Body of pancreas (tissue), 4 donors: ENCODE measurements around the gene LAMA2. TPM values are rescaled to one million over a fixed set of nuclear protein-coding genes. Genes with fewer than 3 reads are reported as not detected.

Source experiments
- ATAC-seq: fragments of 150-250 bp; one replicate; pipeline ENCODE4 v1.9.1; 2016
- DNase-seq, 4 donors: peaks; one replicate each; pipeline ENCODE4 v3.0.0-alpha.2; 2019
- H3K27ac ChIP-seq, 4 donors: fragments of 200-600 bp; sonication (generic); 1 replicate in 3 of 4; 2 replicates in 1 of 4; pipeline versions ENCODE4 v1.5.1 to v1.6.1; 2016 to 2019; ENCODE audit warnings: mild to moderate bottlenecking in 1 of 4, mixed read lengths in 1 of 4, moderate library complexity in 1 of 4
- H3K27me3 ChIP-seq, 2 donors: fragments of 200-600 bp; sonication (generic); one replicate each; pipeline ENCODE4 v1.6.0; 2016; ENCODE audit warnings: mild to moderate bottlenecking in 1 of 2
- H3K36me3 ChIP-seq, 2 donors: fragments of 200-600 bp; sonication (generic); replicated peaks in 1 of 2; 2 replicates each; pipeline ENCODE4 v1.5.1; 2016; ENCODE audit warnings: low read depth in 2 of 2; ENCODE audit not compliant: insufficient read depth in 1 of 2
- H3K4me1 ChIP-seq: fragments of 200-600 bp; sonication (generic); one replicate; pipeline ENCODE4 v1.6.0; 2016
- H3K4me3 ChIP-seq, 2 donors: fragments of 200-600 bp; sonication (generic); 1 replicate in 1 of 2; 2 replicates in 1 of 2; pipeline ENCODE4 v1.5.1; 2016 to 2019
- H3K9me3 ChIP-seq, 3 donors: fragments of 200-600 bp; sonication (generic); 1 replicate in 2 of 3; 2 replicates in 1 of 3; pipeline ENCODE4 v1.5.1; 2016
- POLR2A ChIP-seq, 3 donors: fragments of 450-650 bp; IDR thresholded peaks; one replicate each; pipeline ENCODE4 v1.6.1; 2016; ENCODE audit warnings: antibody characterized with exemption in 3 of 3, mild to moderate bottlenecking in 2 of 3
- WGBS, 2 donors: methylation state at CpG; one replicate each; pipeline ENCODE4 v1.1.5; 2017; 5-methylcytosine and 5-hydroxymethylcytosine counted together
- intact Hi-C: fragments of 100-400 bp; cut with DNase I; formaldehyde crosslinking; loops from one replicate; pipeline ENCODE4 v1.15.1; 2023
- total RNA-seq, 2 donors: library from RNA; depleted of rRNA; stranded (reverse); fragments of >200 nt; gene quantifications; one replicate each; pipeline ENCODE4 v1.1.0, GENCODE V29; 2016
- TF ChIP-seq, protein P1 (sequence below), 7 experiments: fragments of 450-650 bp in 4 of 7; fragments of 200-600 bp in 3 of 7; sonication (generic) in 3 of 7; IDR thresholded peaks; one replicate each; pipeline ENCODE4 v1.5.1; 2016 to 2019; ENCODE audit warnings: antibody characterized with exemption in 7 of 7

Gene LAMA2
- total RNA-seq, 2 donors from 2014 or later = 43.3 to 54.7 TPM

DNA sequence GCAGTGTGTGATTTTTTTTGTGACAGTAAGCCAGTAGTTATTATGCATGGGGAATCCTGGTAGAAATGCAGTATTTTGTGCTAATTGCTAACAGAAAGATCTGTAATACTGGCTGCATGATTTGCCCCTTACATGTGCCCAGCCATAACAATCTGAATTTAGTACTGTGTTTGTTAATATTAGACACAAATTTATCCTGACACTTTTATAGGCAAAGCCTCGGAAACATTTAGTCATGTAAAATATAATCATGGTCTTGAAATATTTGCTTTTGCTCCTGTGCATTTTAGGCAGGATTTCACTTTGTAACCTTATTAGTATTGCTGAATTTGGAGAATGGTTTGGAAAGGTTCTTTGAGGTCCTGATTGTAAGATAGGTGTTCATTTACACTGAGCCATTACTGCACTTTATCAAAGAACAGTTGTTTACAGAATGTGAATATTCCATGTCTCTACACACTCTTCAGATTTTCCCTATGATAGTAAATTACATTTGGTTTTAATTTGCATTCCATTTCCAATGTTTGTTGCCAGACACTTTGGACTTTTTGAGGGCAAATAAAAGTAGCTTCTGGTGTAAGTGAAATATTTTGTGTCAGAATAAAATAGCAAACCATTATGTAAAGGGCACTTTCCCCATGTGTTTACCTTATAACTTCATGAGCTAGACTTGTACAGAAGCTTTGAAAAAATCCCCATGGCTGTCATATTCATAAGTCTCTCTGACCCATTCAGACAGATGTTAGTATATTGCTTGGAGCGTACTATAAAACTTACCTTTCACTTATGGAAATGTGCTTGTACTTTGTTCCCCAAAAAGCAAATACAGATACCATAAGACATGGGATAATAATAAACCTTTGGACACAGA lies 477.1 kb downstream of the LAMA2 start:
- Histone ChIP-seq H3K36me3 (no peaks in the 10 kb centered on the region), H3K27me3 (no peaks in the 10 kb centered on the region), H3K4me1 (no peaks in the 10 kb centered on the region), H3K27ac (no peak overlapping the region), H3K9me3 (no peaks in the 10 kb centered on the region), H3K4me3 (no peak overlapping the region)
- DNase-seq = no peak
- intact Hi-C loops = no loop called here
- TF ChIP-seq, protein P1, sequence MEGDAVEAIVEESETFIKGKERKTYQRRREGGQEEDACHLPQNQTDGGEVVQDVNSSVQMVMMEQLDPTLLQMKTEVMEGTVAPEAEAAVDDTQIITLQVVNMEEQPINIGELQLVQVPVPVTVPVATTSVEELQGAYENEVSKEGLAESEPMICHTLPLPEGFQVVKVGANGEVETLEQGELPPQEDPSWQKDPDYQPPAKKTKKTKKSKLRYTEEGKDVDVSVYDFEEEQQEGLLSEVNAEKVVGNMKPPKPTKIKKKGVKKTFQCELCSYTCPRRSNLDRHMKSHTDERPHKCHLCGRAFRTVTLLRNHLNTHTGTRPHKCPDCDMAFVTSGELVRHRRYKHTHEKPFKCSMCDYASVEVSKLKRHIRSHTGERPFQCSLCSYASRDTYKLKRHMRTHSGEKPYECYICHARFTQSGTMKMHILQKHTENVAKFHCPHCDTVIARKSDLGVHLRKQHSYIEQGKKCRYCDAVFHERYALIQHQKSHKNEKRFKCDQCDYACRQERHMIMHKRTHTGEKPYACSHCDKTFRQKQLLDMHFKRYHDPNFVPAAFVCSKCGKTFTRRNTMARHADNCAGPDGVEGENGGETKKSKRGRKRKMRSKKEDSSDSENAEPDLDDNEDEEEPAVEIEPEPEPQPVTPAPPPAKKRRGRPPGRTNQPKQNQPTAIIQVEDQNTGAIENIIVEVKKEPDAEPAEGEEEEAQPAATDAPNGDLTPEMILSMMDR (IDR thresholded peaks at IDR 0.05) = no peak
- TF ChIP-seq POLR2A (IDR thresholded peaks at IDR 0.05) = no peak
- 66 to 76% methylated on average over 2 of the region's 2 CpGs for WGBS, 2 donors
- ATAC-seq = no peak

DNA sequence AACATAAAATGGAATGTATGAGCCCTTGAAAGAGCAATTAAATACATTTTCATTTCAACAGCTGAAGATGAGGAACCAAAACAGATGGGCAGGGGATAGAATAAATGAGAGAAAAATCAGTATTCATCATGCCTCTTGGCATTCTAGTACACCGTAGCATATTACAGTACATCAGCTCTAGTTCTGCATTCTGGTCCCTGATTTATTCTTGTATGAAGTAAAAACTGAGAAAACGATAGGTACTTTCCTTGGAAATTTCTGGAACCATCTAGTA lies 477.7 kb downstream of the LAMA2 start:
- DNase-seq = no peak
- ATAC-seq = no peak
- H3K27ac ChIP-seq = no peak overlapping the region
- WGBS, 2 donors = 63 to 64% methylated on average over 2 of the region's 2 CpGs
- no peak overlapping the region for H3K4me3 ChIP-seq
- no peaks in the 10 kb centered on the region for H3K27me3 ChIP-seq
- H3K36me3 ChIP-seq = no peaks in the 10 kb centered on the region
- intact Hi-C loops = no loop called here
- no peaks in the 10 kb centered on the region for H3K4me1 ChIP-seq
- no peak for TF ChIP-seq POLR2A (IDR thresholded peaks at IDR 0.05)
- TF ChIP-seq, protein P1 (IDR thresholded peaks at IDR 0.05) = no peak
- H3K9me3 ChIP-seq = no peaks in the 10 kb centered on the region

DNA sequence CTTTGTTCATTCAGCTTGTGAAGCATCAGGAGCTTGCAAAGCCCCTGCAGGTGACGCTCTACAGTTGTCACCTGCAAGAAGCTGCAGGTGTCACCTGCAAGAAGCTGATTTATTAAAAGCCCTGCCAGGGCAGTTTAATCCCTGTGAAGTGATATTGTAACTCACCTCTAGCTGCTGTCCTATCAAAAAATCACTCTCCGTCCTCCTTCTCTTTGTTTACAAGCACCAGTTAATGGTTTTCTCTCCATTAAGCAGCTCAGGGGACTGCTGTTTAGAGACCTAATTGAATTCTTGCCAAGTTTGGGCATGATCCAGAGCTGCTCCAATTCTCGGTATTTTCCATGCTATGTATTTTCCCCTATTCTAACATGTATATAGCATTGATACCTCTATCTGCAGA lies 481.1 kb downstream of the LAMA2 start:
- intact Hi-C loops = no loop called here
- Histone ChIP-seq H3K4me3 (no peak overlapping the region), H3K4me1 (no peaks in the 10 kb centered on the region), H3K36me3 (no peaks in the 10 kb centered on the region), H3K27ac (no peak overlapping the region), H3K9me3 (no peaks in the 10 kb centered on the region), H3K27me3 (no peaks in the 10 kb centered on the region)
- DNase-seq (peak in 1 of 4 donors; percentile 3), ATAC-seq (no peak)
- 82% methylated on average over 3 of the region's 3 CpGs for WGBS, 2 donors
- TF ChIP-seq, protein P1 (IDR thresholded peaks at IDR 0.05) = no peak
- no peak for TF ChIP-seq POLR2A (IDR thresholded peaks at IDR 0.05)

DNA sequence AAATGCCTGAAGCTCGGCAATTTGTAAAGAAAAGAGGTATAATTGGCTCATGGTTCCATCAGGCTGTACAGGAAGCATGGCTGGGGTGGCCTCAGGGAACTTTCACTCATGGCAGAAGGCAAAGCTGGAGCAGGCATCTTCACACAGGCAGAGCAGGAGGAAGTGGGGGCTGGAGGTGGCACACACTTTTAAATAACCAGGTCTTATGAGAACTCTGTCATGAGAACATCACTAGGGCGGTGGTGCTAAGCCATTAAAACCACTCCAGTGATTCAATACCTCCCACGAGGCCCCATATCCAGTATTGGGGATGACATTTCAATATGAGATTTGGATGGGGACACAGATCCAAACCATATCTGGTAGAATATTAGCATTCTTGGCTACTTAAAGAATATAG lies 481.8 kb downstream of the LAMA2 start:
- DNase-seq = no peak
- Histone ChIP-seq H3K4me1 (peaks cover 2% of the 10 kb centered on the region), H3K27me3 (no peaks in the 10 kb centered on the region), H3K36me3 (no peaks in the 10 kb centered on the region), H3K9me3 (no peaks in the 10 kb centered on the region), H3K27ac (no peak overlapping the region), H3K4me3 (no peak overlapping the region)
- TF ChIP-seq, protein P1 (IDR thresholded peaks at IDR 0.05) = no peak
- TF ChIP-seq POLR2A (IDR thresholded peaks at IDR 0.05) = no peak
- intact Hi-C loops = no loop called here
- no peak for ATAC-seq
- 55 to 63% methylated on average over 3 of the region's 3 CpGs for WGBS, 2 donors

DNA sequence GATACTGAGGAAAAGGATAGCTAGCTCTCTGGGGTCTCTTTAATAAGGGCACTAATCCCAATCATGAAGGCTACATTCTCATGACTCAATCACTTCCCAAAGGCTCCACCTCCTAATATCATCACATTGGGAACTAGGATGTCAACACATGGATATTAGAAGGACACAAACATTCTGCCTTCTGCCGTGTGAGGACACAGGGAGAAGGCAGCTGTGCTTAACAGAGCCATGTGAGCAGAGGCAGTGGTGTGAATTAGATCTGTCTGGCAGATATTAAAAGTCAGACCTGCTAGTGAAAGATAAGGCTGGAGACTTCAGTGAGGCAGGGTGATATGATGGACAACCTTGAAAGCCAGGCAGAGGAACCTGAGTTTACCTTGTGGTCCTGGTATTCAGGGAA lies 485.1 kb downstream of the LAMA2 start:
- Histone ChIP-seq H3K27ac (no peak overlapping the region), H3K9me3 (no peaks in the 10 kb centered on the region), H3K36me3 (no peaks in the 10 kb centered on the region), H3K4me3 (no peak overlapping the region), H3K27me3 (no peaks in the 10 kb centered on the region), H3K4me1 (peaks cover 10% of the 10 kb centered on the region)
- 55 to 58% methylated on average over 1 of the region's 1 CpG for WGBS, 2 donors
- DNase-seq (no peak), ATAC-seq (no peak)
- TF ChIP-seq, protein P1 (IDR thresholded peaks at IDR 0.05) = no peak
- TF ChIP-seq POLR2A (IDR thresholded peaks at IDR 0.05) = no peak
- intact Hi-C loops = no loop called here
